Stimulated activated CD4-positive, alpha-beta T cell treated with anti-CD3 and anti-CD28 coated beads, Interleukin-1b, Interleukin-23, amount 100 ng/mL, for 24 hours (primary cell): ENCODE measurements around the gene UBTD1.

Experiments used
- DNase-seq, 4 experiments: peaks; one replicate each; pipeline ENCODE4 v3.0.0-alpha.2; 2020; ENCODE audit warnings: low read depth in 4 of 4, low spot score in 1 of 4

Gene UBTD1

GRCh38 chr10:97607095-97607636, 108.4 kb downstream of the UBTD1 start:
- DNase-seq = no peak

- no peak for DNase-seq
These were observed 110.4 kb downstream of the UBTD1 start for GRCh38 chr10:97608991-97609561.

GRCh38 chr10:97611473-97611872, 112.7 kb downstream of the UBTD1 start:
- DNase-seq = no peak

GRCh38 chr10:97612386-97612785, 113.7 kb downstream of the UBTD1 start:
- no peak for DNase-seq

GRCh38 chr10:97618285-97618684, 119.6 kb downstream of the UBTD1 start:
- DNase-seq = no peak

GRCh38 chr10:97618733-97619132, 120.0 kb downstream of the UBTD1 start:
- no peak for DNase-seq
